Mesendoderm (in vitro differentiated cells): Measurements from ENCODE around the gene YKT6.

Experiments used
- DNase-seq: peaks from one replicate; pipeline ENCODE4 v3.0.0; 2013
- H2AK5ac ChIP-seq: 2 replicates; pipeline ENCODE4 v1.6.1; 2013; ENCODE audit warnings: low read length, inconsistent platforms
- H2BK120ac ChIP-seq: 2 replicates; pipeline ENCODE4 v1.6.1; 2013; ENCODE audit warnings: low read depth, mild to moderate bottlenecking, low read length, moderate library complexity, mixed read lengths
- H2BK15ac ChIP-seq: replicated peaks from 2 replicates; pipeline ENCODE4 v1.6.1; 2013; ENCODE audit warnings: low read depth, mild to moderate bottlenecking, moderate library complexity
- H2BK5ac ChIP-seq: 2 replicates; pipeline ENCODE4 v1.6.1; 2013; ENCODE audit warnings: low read length, inconsistent platforms
- H3K18ac ChIP-seq: 2 replicates; pipeline ENCODE4 v1.6.1; 2013; ENCODE audit warnings: mild to moderate bottlenecking, low read length, mixed read lengths
- H3K23ac ChIP-seq: one replicate; pipeline ENCODE4 v1.6.1; 2013; ENCODE audit warnings: low read length
- H3K27ac ChIP-seq: 2 replicates; pipeline ENCODE4 v1.5.1; 2013; ENCODE audit warnings: low read depth, mild to moderate bottlenecking, inconsistent platforms, low read length, moderate library complexity
- H3K27me3 ChIP-seq: 2 replicates; pipeline ENCODE4 v1.6.1; 2013; ENCODE audit warnings: low read length, control low read depth, mild to moderate bottlenecking, inconsistent platforms; ENCODE audit not compliant: insufficient read depth, poor library complexity
- H3K36me3 ChIP-seq: 2 replicates; pipeline ENCODE4 v1.6.1; 2013; ENCODE audit warnings: low read length, inconsistent platforms; ENCODE audit not compliant: control insufficient read depth, insufficient read depth
- H3K4ac ChIP-seq: one replicate; pipeline ENCODE4 v1.6.1; 2013; ENCODE audit warnings: low read depth, mild to moderate bottlenecking, low read length, moderate library complexity
- H3K4me1 ChIP-seq: 2 replicates; pipeline ENCODE4 v1.6.1; 2013; ENCODE audit warnings: low read depth, low read length, inconsistent platforms; ENCODE audit not compliant: control insufficient read depth
- H3K4me2 ChIP-seq: 2 replicates; pipeline ENCODE4 v1.6.1; 2013; ENCODE audit warnings: low read length
- H3K4me3 ChIP-seq: 2 replicates; pipeline ENCODE4 v1.5.1; 2013; ENCODE audit warnings: mild to moderate bottlenecking, low read length
- H3K56ac ChIP-seq: one replicate; pipeline ENCODE4 v1.6.1; 2013; ENCODE audit warnings: low read length
- H3K79me1 ChIP-seq: 2 replicates; pipeline ENCODE4 v1.6.1; 2013; ENCODE audit warnings: low read length, inconsistent platforms
- H3K79me2 ChIP-seq: 2 replicates; pipeline ENCODE4 v1.6.1; 2013; ENCODE audit warnings: mild to moderate bottlenecking, low read length; ENCODE audit not compliant: control insufficient read depth, insufficient read depth
- H3K9ac ChIP-seq: 2 replicates; pipeline ENCODE4 v1.6.1; 2013; ENCODE audit warnings: low read length, inconsistent platforms
- H4K5ac ChIP-seq: one replicate; pipeline ENCODE4 v1.6.1; 2013; ENCODE audit warnings: low read length
- H4K8ac ChIP-seq: one replicate; pipeline ENCODE4 v1.6.1; 2013; ENCODE audit warnings: low read depth, mild to moderate bottlenecking, control low read depth, low read length, moderate library complexity
- WGBS: extraction: QIAGEN DNeasy Blood & Tissue Kit; methylation state at CpG from one replicate; pipeline ENCODE4 v1.1.7; 2013; ENCODE audit warnings: low lambda C conversion rate, missing lambda C conversion rate; ENCODE audit not compliant: insufficient coverage; ENCODE audit errors: extremely low coverage; 5-methylcytosine and 5-hydroxymethylcytosine counted together

YKT6 gene

DNA sequence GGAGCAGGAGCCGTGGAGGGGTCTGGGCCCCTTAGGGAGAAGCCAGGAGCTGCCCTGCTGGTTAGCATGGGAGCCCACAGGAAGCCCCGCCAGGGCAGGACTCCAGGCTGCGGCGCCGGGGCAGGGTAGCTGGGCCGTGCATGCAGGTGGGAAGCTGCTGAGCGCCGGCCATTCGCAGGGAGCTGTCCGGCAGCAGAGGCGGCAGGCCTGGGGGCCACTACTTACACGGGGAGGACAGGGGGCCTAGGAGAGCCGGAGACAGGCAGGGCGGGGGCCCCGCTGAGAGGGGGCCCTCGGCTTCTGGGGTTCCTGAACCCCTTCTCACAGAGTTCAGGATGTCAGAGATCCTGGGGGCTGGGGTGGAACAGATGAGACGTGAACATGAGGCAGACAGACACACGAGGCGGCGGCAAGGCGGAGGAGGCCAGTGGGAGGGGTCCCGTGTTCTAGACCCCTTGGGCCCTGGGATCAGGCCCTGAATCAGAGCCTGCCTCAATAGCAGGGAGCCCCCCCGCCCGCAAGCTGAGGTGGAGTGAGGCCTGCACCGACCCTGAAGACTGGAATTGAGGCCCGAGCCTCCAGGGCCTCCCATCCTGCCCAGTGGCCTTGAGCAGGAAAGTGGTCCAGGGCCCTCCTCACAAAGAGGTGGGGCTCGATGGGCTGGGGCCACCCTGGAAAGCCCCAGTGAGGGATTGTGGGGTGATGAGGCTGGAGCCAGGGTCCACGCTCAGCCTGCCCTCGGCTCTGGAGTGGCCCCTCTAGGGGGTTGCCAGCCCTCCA, 28.0 kb downstream of the YKT6 start:
- H3K4me2 ChIP-seq: no peak overlapping the region
- no peak overlapping the region for H2BK120ac ChIP-seq
- H3K9ac ChIP-seq: no peak overlapping the region
- H4K8ac ChIP-seq: no peak overlapping the region
- no CpG with 5 or more reads among the region's 29 CpGs for WGBS
- H3K18ac ChIP-seq: no peak overlapping the region
- H3K56ac ChIP-seq: no peak overlapping the region
- H2BK15ac ChIP-seq: no peak overlapping the region
- no peak overlapping the region for H4K5ac ChIP-seq
- no peak overlapping the region for H2AK5ac ChIP-seq
- DNase-seq: no peak
- no peaks in the 10 kb centered on the region for H3K79me2 ChIP-seq
- no peak overlapping the region for H2BK5ac ChIP-seq
- H3K27ac ChIP-seq: no peak overlapping the region
- H3K27me3 ChIP-seq: no peaks in the 10 kb centered on the region
- H3K36me3 ChIP-seq: no peaks in the 10 kb centered on the region
- H3K4me1 ChIP-seq: no peaks in the 10 kb centered on the region
- no peak overlapping the region for H3K4ac ChIP-seq
- H3K79me1 ChIP-seq: no peaks in the 10 kb centered on the region
- no peak overlapping the region for H3K4me3 ChIP-seq
- H3K23ac ChIP-seq: no peak overlapping the region

DNA sequence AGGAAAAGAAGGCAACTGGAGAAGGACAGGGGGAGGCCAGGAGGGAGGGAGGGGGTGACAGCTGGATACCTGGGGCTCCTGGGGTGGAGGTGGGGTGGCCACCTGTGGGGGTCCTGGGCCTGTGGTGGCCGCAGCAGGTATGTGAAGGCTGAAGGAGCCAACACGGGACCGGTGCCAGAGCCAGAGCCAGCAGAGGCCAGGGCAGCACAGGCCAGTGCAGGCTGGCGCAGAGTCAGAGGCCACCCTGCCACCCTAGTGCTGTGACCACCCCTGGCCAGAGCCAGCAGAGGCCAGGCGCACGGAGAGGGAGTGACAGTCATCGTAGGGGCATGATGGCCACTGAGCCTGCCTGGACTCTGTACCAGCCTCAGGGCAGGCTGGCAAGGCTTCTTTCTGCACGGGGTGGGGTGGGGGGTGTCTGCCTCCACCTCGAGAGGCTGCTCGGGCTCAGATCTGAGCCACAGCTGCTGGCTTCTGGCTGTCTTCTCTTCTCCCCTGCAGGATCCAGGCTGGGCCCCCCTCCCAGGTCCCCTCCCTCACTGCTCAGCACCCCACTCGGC, 28.8 kb downstream of the YKT6 start:
- Histone ChIP-seq H3K27me3 (no peaks in the 10 kb centered on the region), H3K18ac (no peak overlapping the region), H4K5ac (no peak overlapping the region), H3K4me1 (no peaks in the 10 kb centered on the region), H3K4ac (no peak overlapping the region), H3K9ac (no peak overlapping the region), H2BK15ac (no peak overlapping the region), H4K8ac (no peak overlapping the region), H3K79me2 (no peaks in the 10 kb centered on the region), H2AK5ac (no peak overlapping the region), H3K56ac (no peak overlapping the region), H3K4me3 (no peak overlapping the region), H3K4me2 (no peak overlapping the region), H2BK5ac (no peak overlapping the region), H3K36me3 (no peaks in the 10 kb centered on the region), H3K27ac (no peak overlapping the region), H2BK120ac (no peak overlapping the region), H3K79me1 (no peaks in the 10 kb centered on the region), H3K23ac (no peak overlapping the region)
- no peak for DNase-seq
- no CpG with 5 or more reads among the region's 11 CpGs for WGBS

DNA sequence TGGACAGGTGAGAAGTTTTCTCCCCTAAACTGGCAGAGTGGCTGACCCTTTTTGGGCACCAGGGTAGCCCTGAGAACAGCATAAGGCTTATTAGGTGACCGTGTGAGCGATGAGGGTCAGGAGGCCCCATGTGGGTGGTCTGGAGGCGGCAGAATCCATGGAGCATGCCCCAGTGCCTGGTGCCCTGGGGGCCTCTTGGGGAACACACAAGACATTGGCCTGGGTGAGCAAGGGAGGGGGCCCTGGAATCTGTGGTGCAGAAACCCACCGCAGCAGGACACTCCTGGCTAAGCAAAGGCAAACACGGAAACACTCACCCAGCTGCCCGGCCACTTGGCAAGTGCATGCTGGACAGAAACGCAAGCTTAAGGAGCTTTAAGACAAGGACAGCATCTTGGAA, 29.5 kb downstream of the YKT6 start:
- no peak for DNase-seq
- Histone ChIP-seq H3K79me2 (no peaks in the 10 kb centered on the region), H3K4ac (no peak overlapping the region), H2AK5ac (no peak overlapping the region), H3K4me2 (no peak overlapping the region), H3K56ac (no peak overlapping the region), H4K5ac (no peak overlapping the region), H3K36me3 (no peaks in the 10 kb centered on the region), H3K23ac (no peak overlapping the region), H3K18ac (no peak overlapping the region), H3K4me1 (no peaks in the 10 kb centered on the region), H3K9ac (no peak overlapping the region), H3K4me3 (no peak overlapping the region), H2BK5ac (no peak overlapping the region), H3K79me1 (no peaks in the 10 kb centered on the region), H3K27ac (no peak overlapping the region), H2BK120ac (no peak overlapping the region), H2BK15ac (no peak overlapping the region), H3K27me3 (no peaks in the 10 kb centered on the region), H4K8ac (no peak overlapping the region)
- WGBS: no CpG with 5 or more reads among the region's 7 CpGs

DNA sequence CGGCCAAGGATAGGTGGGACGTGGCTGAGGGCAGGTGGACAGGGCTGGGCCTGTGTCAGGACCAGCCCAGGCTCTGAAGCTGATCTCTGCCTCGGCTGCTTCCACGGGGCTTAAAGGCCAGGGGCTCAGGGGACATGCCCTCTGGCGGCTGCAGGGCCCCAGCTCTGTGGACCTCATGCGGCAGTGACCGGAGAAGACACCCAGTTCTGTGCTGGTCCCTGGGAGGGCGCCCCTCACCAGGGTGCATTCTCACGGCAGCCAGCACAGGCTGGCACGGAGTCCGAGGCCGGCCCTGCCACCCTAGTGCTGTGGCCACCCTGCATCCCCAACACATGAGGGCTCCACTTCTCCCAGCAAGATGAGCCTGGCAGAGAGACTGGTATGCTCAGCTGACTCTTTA, 30.3 kb downstream of the YKT6 start:
- H3K79me1 ChIP-seq: no peaks in the 10 kb centered on the region
- H2BK5ac ChIP-seq: no peak overlapping the region
- no peak overlapping the region for H3K56ac ChIP-seq
- no peak overlapping the region for H4K8ac ChIP-seq
- H3K27ac ChIP-seq: no peak overlapping the region
- no peak for DNase-seq
- H3K4ac ChIP-seq: no peak overlapping the region
- H3K27me3 ChIP-seq: no peaks in the 10 kb centered on the region
- no peak overlapping the region for H3K18ac ChIP-seq
- H4K5ac ChIP-seq: no peak overlapping the region
- H3K4me2 ChIP-seq: no peak overlapping the region
- WGBS: no CpG with 5 or more reads among the region's 12 CpGs
- H2AK5ac ChIP-seq: no peak overlapping the region
- no peak overlapping the region for H3K4me3 ChIP-seq
- no peaks in the 10 kb centered on the region for H3K79me2 ChIP-seq
- no peak overlapping the region for H2BK120ac ChIP-seq
- H3K36me3 ChIP-seq: no peaks in the 10 kb centered on the region
- H2BK15ac ChIP-seq: no peak overlapping the region
- H3K23ac ChIP-seq: no peak overlapping the region
- no peak overlapping the region for H3K9ac ChIP-seq
- H3K4me1 ChIP-seq: no peaks in the 10 kb centered on the region

DNA sequence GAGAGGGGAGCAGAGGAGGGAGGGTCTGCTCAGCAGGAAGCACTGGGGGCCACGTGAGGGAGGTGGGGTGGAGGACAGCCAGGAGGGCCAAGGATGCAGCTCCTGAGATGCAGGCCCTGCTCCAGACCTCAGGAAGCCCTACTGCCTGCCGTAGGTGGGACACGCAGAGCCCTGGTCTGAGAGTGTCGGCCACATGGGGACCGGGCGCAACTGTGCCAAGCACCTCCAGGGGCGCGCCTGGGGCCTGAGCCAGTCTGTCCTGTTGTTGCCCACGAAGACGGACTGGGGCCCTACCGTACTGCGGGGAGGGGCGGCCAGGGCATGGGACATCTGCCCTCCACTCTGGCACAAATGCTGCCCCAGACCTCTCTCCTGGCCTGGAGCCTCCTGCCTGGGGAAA, 31.6 kb downstream of the YKT6 start:
- no peak overlapping the region for H2BK5ac ChIP-seq
- H3K79me1 ChIP-seq: no peaks in the 10 kb centered on the region
- no peaks in the 10 kb centered on the region for H3K79me2 ChIP-seq
- no peak overlapping the region for H3K18ac ChIP-seq
- H3K4me1 ChIP-seq: no peaks in the 10 kb centered on the region
- no peaks in the 10 kb centered on the region for H3K27me3 ChIP-seq
- no peak overlapping the region for H4K8ac ChIP-seq
- no peak overlapping the region for H3K23ac ChIP-seq
- no peak overlapping the region for H3K9ac ChIP-seq
- no peaks in the 10 kb centered on the region for H3K36me3 ChIP-seq
- no peak for DNase-seq
- H2AK5ac ChIP-seq: no peak overlapping the region
- no peak overlapping the region for H2BK120ac ChIP-seq
- H3K27ac ChIP-seq: no peak overlapping the region
- no peak overlapping the region for H4K5ac ChIP-seq
- H2BK15ac ChIP-seq: no peak overlapping the region
- no peak overlapping the region for H3K56ac ChIP-seq
- no peak overlapping the region for H3K4me3 ChIP-seq
- H3K4ac ChIP-seq: no peak overlapping the region
- no peak overlapping the region for H3K4me2 ChIP-seq
- WGBS: no CpG with 5 or more reads among the region's 13 CpGs
